HL-60/S4 (cell line): ENCODE results near the gene FAM98B.

ENCODE experiments used
- in situ Hi-C: fragments of 300-500 bp; cut with MboI; formaldehyde crosslinking; loops from 2 replicates; pipeline ENCODE4 v1.14.3; 2022; ENCODE audit warnings: low sequenced_read_pairs

Gene FAM98B

GRCh38 chr15:38459480-38459879 lies 5.6 kb downstream of the FAM98B start:
- in situ Hi-C loops = no loop called here

- in situ Hi-C loops = no loop called here
Observed at GRCh38 chr15:38460543-38460942, 6.6 kb downstream of the FAM98B start.

- in situ Hi-C loops = no loop called here
Observed at GRCh38 chr15:38461066-38461833, 7.3 kb downstream of the FAM98B start.

GRCh38 chr15:38463893-38464292 lies 10.0 kb downstream of the FAM98B start:
- in situ Hi-C loops = no loop called here

GRCh38 chr15:38464675-38465074 lies 10.7 kb downstream of the FAM98B start:
- in situ Hi-C loops = no loop called here

GRCh38 chr15:38470816-38471215 lies 16.9 kb downstream of the FAM98B start:
- in situ Hi-C loops = no loop called here

GRCh38 chr15:38471974-38472373 lies 18.0 kb downstream of the FAM98B start:
- in situ Hi-C loops = no loop called here

GRCh38 chr15:38474155-38474757 lies 20.3 kb downstream of the FAM98B start:
- in situ Hi-C loops = no loop called here

- in situ Hi-C loops = no loop called here
Observed at GRCh38 chr15:38475361-38475760, 21.4 kb downstream of the FAM98B start.

- in situ Hi-C loops = no loop called here
Observed at GRCh38 chr15:38476120-38476519, 22.2 kb downstream of the FAM98B start.

GRCh38 chr15:38477637-38478036 lies 23.7 kb downstream of the FAM98B start:
- in situ Hi-C loops = no loop called here

GRCh38 chr15:38479266-38479665 lies 25.3 kb downstream of the FAM98B start:
- in situ Hi-C loops = no loop called here

GRCh38 chr15:38479756-38480155 lies 25.8 kb downstream of the FAM98B start:
- in situ Hi-C loops = no loop called here

- in situ Hi-C loops = no loop called here
Observed at GRCh38 chr15:38481113-38481512, 27.2 kb downstream of the FAM98B start.

- in situ Hi-C loops = no loop called here
Observed at GRCh38 chr15:38481761-38482160, 27.8 kb downstream of the FAM98B start.

GRCh38 chr15:38482572-38482971 lies 28.6 kb downstream of the FAM98B start:
- in situ Hi-C loops = no loop called here

GRCh38 chr15:38486936-38487335 lies 33.0 kb downstream of the FAM98B start:
- in situ Hi-C loops = no loop called here

GRCh38 chr15:38487378-38487777 lies 33.5 kb downstream of the FAM98B start:
- in situ Hi-C loops = no loop called here

- in situ Hi-C loops = no loop called here
Observed at GRCh38 chr15:38490242-38490922, 36.5 kb downstream of the FAM98B start.

GRCh38 chr15:38496151-38496550 lies 42.2 kb downstream of the FAM98B start:
- in situ Hi-C loops = no loop called here

GRCh38 chr15:38499651-38500050 lies 45.7 kb downstream of the FAM98B start:
- in situ Hi-C loops = no loop called here

GRCh38 chr15:38503496-38503895 lies 49.6 kb downstream of the FAM98B start:
- in situ Hi-C loops = no loop called here
